Transverse colon (tissue), 3 donors: ENCODE results near the gene LAMA4.

Source experiments
- CTCF ChIP-seq, 5 experiments: fragments of 200-600 bp in 3 of 5; fragments of 450-650 bp in 2 of 5; sonication (generic) in 3 of 5; IDR thresholded peaks; 1 replicate in 2 of 5; 2 replicates in 3 of 5; pipeline ENCODE4 v1.5.1; 2016 to 2017; ENCODE audit warnings: antibody characterized with exemption in 5 of 5, inconsistent platforms in 3 of 5, mild to moderate bottlenecking in 2 of 5, moderate library complexity in 1 of 5
- EP300 ChIP-seq: sonication (generic); formaldehyde crosslinking; IDR thresholded peaks from one replicate; pipeline ENCODE4 v1.6.1; 2017; ENCODE audit warnings: antibody characterized with exemption, low read depth

GRCh38 chr6:112179631-112180030 lies 74.7 kb downstream of the LAMA4 start:
- TF ChIP-seq CTCF (IDR thresholded peaks at IDR 0.05): no peak
- TF ChIP-seq EP300: no peak
